H1 (cell line): Measurements from ENCODE around the gene RASSF9. TPM values are rescaled to one million over a fixed set of nuclear protein-coding genes. Genes with fewer than 3 reads are reported as not detected.

Experiments used
- CTCF ChIA-PET: fragments of 300-600 bp; sonication (Branson Sonifier 250); formaldehyde crosslinking; loops from one replicate; lab custom pipeline; 2021; ENCODE audit not compliant: partially characterized antibody; lab: Charles Lee
- POLR2A ChIA-PET: fragments of 300-600 bp; sonication (Branson Sonifier 250); formaldehyde crosslinking; loops from one replicate; lab custom pipeline; 2021; ENCODE audit warnings: inconsistent platforms; ENCODE audit not compliant: partially characterized antibody; lab: Charles Lee
- DNase-seq, 2 experiments: peaks; one replicate each; pipeline versions ENCODE4 v3.0.0 to v3.0.0-alpha.2; 2010 to 2022; ENCODE audit warnings: low spot score in 2 of 2, low read depth in 1 of 2, mixed read lengths in 1 of 2
- FAIRE-seq: peaks from 2 replicates; lab custom pipeline; 2011; peaks lifted over from hg19 to GRCh38; lab: Jason Lieb, UNC
- H2AFZ ChIP-seq: 2 replicates; pipeline ENCODE4 v1.8.1; 2012; ENCODE audit warnings: low read length, inconsistent platforms
- H2AK5ac ChIP-seq: 2 replicates; pipeline ENCODE4 v1.6.1; 2013; ENCODE audit warnings: low read depth, low read length
- H2BK120ac ChIP-seq: replicated peaks from 2 replicates; pipeline ENCODE3; 2013; ENCODE audit warnings: low read depth, low read length, inconsistent platforms
- H2BK12ac ChIP-seq: 2 replicates; pipeline ENCODE4 v1.6.1; 2013; ENCODE audit warnings: low read depth, low read length
- H2BK15ac ChIP-seq: 2 replicates; pipeline ENCODE4 v1.6.1; 2013; ENCODE audit warnings: low read length
- H2BK20ac ChIP-seq: 2 replicates; pipeline ENCODE4 v1.6.1; 2013; ENCODE audit warnings: low read length
- H2BK5ac ChIP-seq: 2 replicates; pipeline ENCODE4 v1.6.1; 2013; ENCODE audit warnings: low read depth, low read length
- H3K14ac ChIP-seq: 2 replicates; pipeline ENCODE4 v1.6.1; 2013; ENCODE audit warnings: inconsistent platforms; ENCODE audit not compliant: insufficient read length
- H3K18ac ChIP-seq: 2 replicates; pipeline ENCODE4 v1.6.1; 2013; ENCODE audit warnings: low read length; ENCODE audit errors: extremely low read depth
- H3K23ac ChIP-seq: 2 replicates; pipeline ENCODE4 v1.6.1; 2013; ENCODE audit warnings: inconsistent platforms; ENCODE audit not compliant: insufficient read length
- H3K23me2 ChIP-seq: 2 replicates; pipeline ENCODE4 v1.6.1; 2013; ENCODE audit warnings: low read depth, low read length
- H3K27ac ChIP-seq: 2 replicates; pipeline ENCODE4 v1.6.1; 2011; ENCODE audit warnings: low read depth, low read length, inconsistent platforms
- H3K27me3 ChIP-seq, 4 experiments: replicated peaks in 1 of 4; 1 replicate in 1 of 4; 2 replicates in 3 of 4; pipeline versions ENCODE4 v1.6.1 to v1.8.1; 2011 to 2013; ENCODE audit warnings: low read length in 3 of 4, mild to moderate bottlenecking in 3 of 4, inconsistent platforms in 2 of 4, mixed read lengths in 2 of 4, moderate library complexity in 1 of 4; ENCODE audit not compliant: control insufficient read depth in 3 of 4, insufficient read depth in 3 of 4; ENCODE audit errors: extremely low read depth in 1 of 4
- H3K36me3 ChIP-seq, 4 experiments: 2 replicates each; pipeline versions ENCODE4 v1.6.1 to v1.8.1; 2011 to 2013; ENCODE audit warnings: mild to moderate bottlenecking in 4 of 4, low read length in 3 of 4, moderate library complexity in 2 of 4, control low read depth in 1 of 4, inconsistent platforms in 1 of 4; ENCODE audit not compliant: insufficient read depth in 4 of 4, control insufficient read depth in 2 of 4
- H3K4ac ChIP-seq: replicated peaks from 2 replicates; pipeline ENCODE3; 2013; ENCODE audit warnings: low read length, low read depth, mixed read lengths, inconsistent platforms; ENCODE audit not compliant: insufficient read length
- H3K4me1 ChIP-seq, 4 experiments: replicated peaks in 1 of 4; 1 replicate in 1 of 4; 2 replicates in 3 of 4; pipeline versions ENCODE4 v1.6.1 to v1.8.1; 2011 to 2013; ENCODE audit warnings: low read length in 3 of 4, inconsistent platforms in 2 of 4, mixed read lengths in 1 of 4; ENCODE audit not compliant: insufficient read depth in 4 of 4, control insufficient read depth in 3 of 4
- H3K4me2 ChIP-seq, 2 experiments: 2 replicates each; pipeline versions ENCODE4 v1.6.1 to v1.8.1; 2011 to 2013; ENCODE audit warnings: low read depth in 2 of 2, low read length in 2 of 2, control low read depth in 1 of 2, inconsistent platforms in 1 of 2, mild to moderate bottlenecking in 1 of 2; ENCODE audit not compliant: insufficient read depth in 1 of 2
- H3K4me3 ChIP-seq, 4 experiments: fragments of 200-600, 300-600 bp in 1 of 4; sonication (generic), shearing (Covaris generic), sonication (Bioruptor Twin) in 1 of 4; 2 replicates each; pipeline versions ENCODE4 v1.5.1 to v1.8.1; 2011 to 2016; ENCODE audit warnings: low read length in 4 of 4, low read depth in 3 of 4, control low read depth in 2 of 4, inconsistent platforms in 2 of 4, mild to moderate bottlenecking in 2 of 4, mixed read lengths in 1 of 4, moderate library complexity in 1 of 4; ENCODE audit not compliant: insufficient read depth in 2 of 4; ENCODE audit errors: extremely low read depth in 1 of 4
- H3K56ac ChIP-seq: replicated peaks from 2 replicates; pipeline ENCODE3; 2013; ENCODE audit warnings: low read depth, mild to moderate bottlenecking, mixed read lengths, low read length, inconsistent platforms; ENCODE audit not compliant: insufficient read length
- H3K79me1 ChIP-seq: 2 replicates; pipeline ENCODE4 v1.6.1; 2013; ENCODE audit warnings: low read depth, low read length, control low read depth
- H3K79me2 ChIP-seq, 2 experiments: 2 replicates each; pipeline versions ENCODE4 v1.6.1 to v1.8.1; 2012 to 2013; ENCODE audit warnings: low read length in 2 of 2, mild to moderate bottlenecking in 2 of 2, inconsistent platforms in 1 of 2; ENCODE audit not compliant: insufficient read depth in 2 of 2, control insufficient read depth in 1 of 2
- H3K9ac ChIP-seq, 4 experiments: replicated peaks in 1 of 4; 1 replicate in 1 of 4; 2 replicates in 3 of 4; pipeline versions ENCODE4 v1.6.1 to v1.8.1; 2011 to 2013; ENCODE audit warnings: low read depth in 3 of 4, low read length in 3 of 4, control low read depth in 2 of 4, mild to moderate bottlenecking in 2 of 4, moderate library complexity in 2 of 4, inconsistent platforms in 1 of 4; ENCODE audit errors: extremely low read depth in 1 of 4
- H3K9me3 ChIP-seq, 2 experiments: 2 replicates each; pipeline versions ENCODE4 v1.6.1 to v1.8.1; 2012 to 2013; ENCODE audit warnings: mild to moderate bottlenecking in 2 of 2, moderate library complexity in 2 of 2, control low read depth in 1 of 2, inconsistent platforms in 1 of 2, low read depth in 1 of 2, low read length in 1 of 2, mixed read lengths in 1 of 2; ENCODE audit not compliant: insufficient read depth in 2 of 2
- H4K20me1 ChIP-seq, 2 experiments: replicated peaks in 1 of 2; 2 replicates each; pipeline versions ENCODE3 to v1.8.1; 2011 to 2013; ENCODE audit warnings: inconsistent platforms in 2 of 2, low read length in 2 of 2, mild to moderate bottlenecking in 1 of 2; ENCODE audit not compliant: insufficient read depth in 2 of 2, control insufficient read depth in 1 of 2
- H4K5ac ChIP-seq: 2 replicates; pipeline ENCODE4 v1.6.1; 2013; ENCODE audit warnings: low read length, low read depth, mixed read lengths, inconsistent platforms; ENCODE audit not compliant: insufficient read length
- H4K8ac ChIP-seq: 2 replicates; pipeline ENCODE4 v1.8.0; 2013; ENCODE audit warnings: mild to moderate bottlenecking, moderate library complexity, low read length, inconsistent platforms; ENCODE audit not compliant: insufficient read depth; ENCODE audit errors: extremely low read depth
- H4K91ac ChIP-seq: replicated peaks from 2 replicates; pipeline ENCODE3; 2013; ENCODE audit warnings: low read length, mixed read lengths, inconsistent platforms; ENCODE audit not compliant: insufficient read length
- CEBPB ChIP-seq: IDR thresholded peaks from 2 replicates; pipeline ENCODE4 v1.6.1; 2012; ENCODE audit warnings: low read depth, low read length
- HDAC2 ChIP-seq, 2 experiments: fragments of 300-600 bp in 1 of 2; sonication (generic) in 1 of 2; IDR thresholded peaks; 2 replicates each; pipeline ENCODE4 v1.6.1; 2011 to 2012; ENCODE audit warnings: low read depth in 2 of 2, low read length in 2 of 2, mild to moderate bottlenecking in 2 of 2, moderate library complexity in 2 of 2, borderline replicate concordance in 1 of 2, inconsistent platforms in 1 of 2
- WGBS, 2 experiments: shearing (Covaris generic) in 1 of 2; methylation state at CpG; one replicate each; pipeline versions ENCODE4 v1.1.6 to v1.1.7; 2013 to 2015; ENCODE audit warnings: low lambda C conversion rate in 2 of 2, mixed read lengths in 2 of 2, inconsistent platforms in 1 of 2, low coverage in 1 of 2, missing lambda C conversion rate in 1 of 2; ENCODE audit not compliant: insufficient replicate concordance in 2 of 2, insufficient coverage in 1 of 2, insufficient read length in 1 of 2; ENCODE audit errors: extremely low coverage in 1 of 2, missing lambda C conversion rate in 1 of 2; 5-methylcytosine and 5-hydroxymethylcytosine counted together
- polyA plus RNA-seq, 7 experiments: library from polyadenylated mRNA; depleted of rRNA in 3 of 7; stranded (reverse) in 5 of 7; unstranded in 2 of 7; fragments of >200 nt in 5 of 7; fragments of 200-250 nt in 2 of 7; gene quantifications; 1 replicate in 5 of 7; 2 replicates in 1 of 7; 4 replicates in 1 of 7; pipeline versions ENCODE4 v1.2.1 to v1.2.3, GENCODE V29; 2011 to 2013; ENCODE audit warnings: missing spikeins in 2 of 7, mixed read lengths in 2 of 7
- total RNA-seq: library from RNA; stranded (reverse); fragmentation: NEBNext Ultra II Directional; extraction: Animal tissue kit (Norgen Biotek cat#: 25700); gene quantifications from 2 replicates; pipeline ENCODE4 v1.2.1, GENCODE V29; 2021

Gene RASSF9
- total and polyA plus RNA-seq, 2 of the 8 experiments (the other 6 are each of a cell fraction or from before 2014, with no cell fraction given), result 0.06 to 0.39 TPM

- no peak overlapping the region for H3K56ac ChIP-seq
- H3K79me1 ChIP-seq, result no peaks in the 10 kb centered on the region
- no peak overlapping the region for H3K4me3 ChIP-seq
- WGBS, 2 experiments, result 71% methylated on average over 1 of the region's 3 CpGs; no CpG with 5 or more reads in 1 of the 2 experiments
- H3K23ac ChIP-seq, result no peak overlapping the region
- H3K4ac ChIP-seq, result no peak overlapping the region
- no peak overlapping the region for H3K18ac ChIP-seq
- ChIA-PET POLR2A (interaction anchor here (0.9 kb wide), 1 partner anchor 11 kb away, joined by 3 read pairs; no protein-coding TSS in a partner anchor), CTCF (interaction anchor here (0.6 to 1.8 kb wide), 3 partner anchors 18 to 107 kb away, joined by 3 to 6 read pairs (median 4); no protein-coding TSS in a partner anchor)
- no peaks in the 10 kb centered on the region for H3K79me2 ChIP-seq
- no peaks in the 10 kb centered on the region; the same call in 1 of the 2 replicates for H3K23me2 ChIP-seq
- no peak overlapping the region for H2BK12ac ChIP-seq
- H3K27me3 ChIP-seq, result no peaks in the 10 kb centered on the region
- no peak overlapping the region for H2BK20ac ChIP-seq
- peaks cover 0 to 4% (median 1%) of the 10 kb centered on the region in 4 experiments; a peak in 1 of 8 replicates for H3K36me3 ChIP-seq
- no peak overlapping the region for H2BK120ac ChIP-seq
- peaks cover 9 to 19% of the 10 kb centered on the region in 2 experiments for H3K9me3 ChIP-seq
- H4K20me1 ChIP-seq, result no peaks in the 10 kb centered on the region
- no peak overlapping the region for H2AFZ ChIP-seq
- H2BK15ac ChIP-seq, result no peak overlapping the region
- no peak overlapping the region for H3K27ac ChIP-seq
- no peak overlapping the region for H3K9ac ChIP-seq
- FAIRE-seq, result no peak
- H4K91ac ChIP-seq, result no peak overlapping the region
- no peak overlapping the region for H4K8ac ChIP-seq
- no peak overlapping the region for H3K14ac ChIP-seq
- no peak overlapping the region for H3K4me2 ChIP-seq
- H2AK5ac ChIP-seq, result no peak overlapping the region
- H2BK5ac ChIP-seq, result no peak overlapping the region
- no peak overlapping the region for H4K5ac ChIP-seq
- H3K4me1 ChIP-seq, result no peaks in the 10 kb centered on the region; a peak in 1 of 7 replicates
- no peak for DNase-seq
- no peak for TF ChIP-seq HDAC2 (IDR thresholded peaks at IDR 0.05; ENCODE audit: borderline replicate concordance in 1 of 2, low read depth in 2 of 2, low read length in 2 of 2)
- TF ChIP-seq CEBPB, result no peak
Measured at GRCh38 chr12:85759623-85760022, 76.6 kb downstream of the RASSF9 start.
